Stimulated activated CD8-positive, alpha-beta memory T cell treated with anti-CD3 and anti-CD28 coated beads, Interleukin-15, amount 100 ng/mL, for 24 hours (primary cell): Measurements from ENCODE around the gene CFAP45.
A peak's percentile ranks its signal among the peaks of the same experiment; 100 is the strongest.

Source experiments
- DNase-seq: peaks from one replicate; pipeline ENCODE4 v3.0.0-alpha.2; 2020; ENCODE audit warnings: low read depth

CFAP45 gene

GRCh38 chr1:159900086-159900680 is at the start of gene CFAP45:
TSS of gene CFAP45 (minus strand) at chr1:159900165. CDS start at chr1:159900098, 67 bp downstream.
- no peak for DNase-seq

GRCh38 chr1:159949123-159949522 is 49.2 kb upstream of the CFAP45 start:
- no peak for DNase-seq

- DNase-seq: no peak
These were observed 48.0 kb upstream of the CFAP45 start for GRCh38 chr1:159947942-159948341.

GRCh38 chr1:159946242-159947187 is 46.5 kb upstream of the CFAP45 start:
- no peak for DNase-seq

- peak; percentile 53 for DNase-seq
These were observed 45.7 kb upstream of the CFAP45 start, which contains the start of gene IGSF9 for GRCh38 chr1:159945483-159946241. TSS of gene IGSF9 (minus strand) at chr1:159945613. CDS start at chr1:159943454, 2,159 bp downstream.

GRCh38 chr1:159944623-159945455 is 44.9 kb upstream of the CFAP45 start:
- no peak for DNase-seq

GRCh38 chr1:159943908-159944622 is 44.1 kb upstream of the CFAP45 start:
- no peak for DNase-seq

- DNase-seq: no peak
These were observed 43.3 kb upstream of the CFAP45 start for GRCh38 chr1:159943278-159943640.

GRCh38 chr1:159942632-159943277 is 42.8 kb upstream of the CFAP45 start:
- DNase-seq: no peak

- no peak for DNase-seq
These were observed 41.9 kb upstream of the CFAP45 start for GRCh38 chr1:159941591-159942560.

GRCh38 chr1:159941141-159941540 is 41.2 kb upstream of the CFAP45 start:
- no peak for DNase-seq

- no peak for DNase-seq
These were observed 40.1 kb upstream of the CFAP45 start for GRCh38 chr1:159940006-159940620.

- no peak for DNase-seq
These were observed 39.7 kb upstream of the CFAP45 start for GRCh38 chr1:159939678-159940002.

- DNase-seq: no peak
These were observed 39.1 kb upstream of the CFAP45 start for GRCh38 chr1:159938905-159939677.

GRCh38 chr1:159938211-159938852 is 38.4 kb upstream of the CFAP45 start:
- DNase-seq: no peak

GRCh38 chr1:159937054-159937750 is 37.2 kb upstream of the CFAP45 start:
- DNase-seq: no peak
